GM20000 (cell line): ENCODE data around the gene ZNF555.
"Not testable (repeated sequence)": the region's sequence is repeated elsewhere in the genome, so short reads cannot be mapped to it uniquely, and the experiment has no call there.

ENCODE experiments used
- DNase-seq: peaks from one replicate; pipeline ENCODE4 v3.0.0; 2012; ENCODE audit warnings: low spot score
- TF ChIP-seq, protein P1 (sequence below): IDR thresholded peaks from 2 replicates; pipeline ENCODE4 v1.5.1; 2012; ENCODE audit warnings: mild to moderate bottlenecking, control low read depth; ENCODE audit errors: extremely low read depth, missing control alignments

Gene ZNF555

DNA sequence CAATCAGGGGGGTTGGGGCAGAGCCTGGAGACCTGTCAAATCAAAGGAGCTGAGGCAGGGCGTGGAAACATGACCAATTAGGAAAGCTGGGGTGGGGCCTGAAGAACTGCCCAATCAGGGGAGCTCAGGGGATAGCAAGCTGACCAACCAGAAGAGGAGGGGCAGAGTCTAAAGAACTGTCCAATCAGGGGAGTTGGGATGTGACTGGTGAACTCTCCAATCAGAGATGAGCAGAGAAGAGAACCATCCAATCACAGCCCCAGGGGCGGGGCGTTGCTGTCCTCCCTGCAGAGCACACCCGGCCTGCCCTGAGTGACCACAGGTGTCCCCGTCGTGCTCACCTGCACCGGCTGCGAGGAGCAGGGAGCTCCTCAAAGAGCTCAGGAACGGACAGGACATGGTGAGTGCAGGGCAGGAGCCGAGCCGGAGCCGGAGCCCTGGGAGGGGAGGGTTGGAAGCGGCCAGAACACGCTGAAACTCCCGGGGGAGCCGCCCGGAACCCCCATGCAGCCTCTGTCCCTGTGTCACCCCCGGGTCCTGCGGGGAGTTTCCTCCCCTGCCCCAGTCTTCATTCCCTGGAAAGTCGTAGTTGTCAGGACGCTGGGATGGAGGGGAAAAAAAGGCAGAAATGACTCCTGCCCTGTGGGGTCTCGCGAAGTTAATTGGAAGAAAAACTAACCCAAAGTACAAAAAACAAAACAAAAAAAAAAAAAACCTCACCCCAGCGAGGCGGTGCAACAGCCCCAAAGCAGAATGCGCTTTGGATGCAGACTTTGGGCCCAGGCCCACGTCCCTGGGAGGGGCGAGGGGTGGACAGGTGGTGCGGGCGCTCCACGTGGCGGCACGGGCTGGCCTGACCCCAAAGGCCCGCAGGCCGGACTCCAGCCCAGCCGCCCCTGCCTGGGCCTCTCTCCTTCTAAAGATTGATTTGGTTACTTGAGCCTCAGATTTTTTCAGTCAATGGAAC, 26.0 kb downstream of the ZNF555 start, which contains the start of gene ZNF556:
Gene ZNF556 (plus strand): TSS at position 311 of the 967 bp plus-strand sequence. CDS start 87 bp downstream, at position 398.
- DNase-seq, result no peak
- TF ChIP-seq, protein P1, sequence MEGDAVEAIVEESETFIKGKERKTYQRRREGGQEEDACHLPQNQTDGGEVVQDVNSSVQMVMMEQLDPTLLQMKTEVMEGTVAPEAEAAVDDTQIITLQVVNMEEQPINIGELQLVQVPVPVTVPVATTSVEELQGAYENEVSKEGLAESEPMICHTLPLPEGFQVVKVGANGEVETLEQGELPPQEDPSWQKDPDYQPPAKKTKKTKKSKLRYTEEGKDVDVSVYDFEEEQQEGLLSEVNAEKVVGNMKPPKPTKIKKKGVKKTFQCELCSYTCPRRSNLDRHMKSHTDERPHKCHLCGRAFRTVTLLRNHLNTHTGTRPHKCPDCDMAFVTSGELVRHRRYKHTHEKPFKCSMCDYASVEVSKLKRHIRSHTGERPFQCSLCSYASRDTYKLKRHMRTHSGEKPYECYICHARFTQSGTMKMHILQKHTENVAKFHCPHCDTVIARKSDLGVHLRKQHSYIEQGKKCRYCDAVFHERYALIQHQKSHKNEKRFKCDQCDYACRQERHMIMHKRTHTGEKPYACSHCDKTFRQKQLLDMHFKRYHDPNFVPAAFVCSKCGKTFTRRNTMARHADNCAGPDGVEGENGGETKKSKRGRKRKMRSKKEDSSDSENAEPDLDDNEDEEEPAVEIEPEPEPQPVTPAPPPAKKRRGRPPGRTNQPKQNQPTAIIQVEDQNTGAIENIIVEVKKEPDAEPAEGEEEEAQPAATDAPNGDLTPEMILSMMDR, result no peak

DNA sequence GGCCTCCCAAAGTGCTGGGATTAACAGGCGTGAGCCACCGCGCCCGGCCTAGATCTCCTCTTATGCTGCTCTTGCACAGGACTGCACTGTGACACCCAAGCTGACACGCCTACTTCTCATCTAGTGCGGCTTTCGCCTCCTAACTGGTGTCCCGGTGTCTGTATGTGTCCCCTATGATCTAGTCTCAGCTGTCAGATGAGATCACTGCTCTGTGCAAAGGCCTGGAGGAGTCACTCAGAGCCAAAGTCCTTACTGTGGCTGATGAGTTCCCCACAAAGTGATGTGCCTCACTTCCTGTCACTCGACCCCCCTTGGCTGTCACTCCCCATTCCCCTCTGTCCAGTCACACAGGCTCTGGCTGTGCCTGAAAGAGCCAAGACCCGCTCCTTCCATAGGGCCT, 28.3 kb downstream of the ZNF555 start:
- TF ChIP-seq, protein P1, result no peak
- DNase-seq, result no peak

DNA sequence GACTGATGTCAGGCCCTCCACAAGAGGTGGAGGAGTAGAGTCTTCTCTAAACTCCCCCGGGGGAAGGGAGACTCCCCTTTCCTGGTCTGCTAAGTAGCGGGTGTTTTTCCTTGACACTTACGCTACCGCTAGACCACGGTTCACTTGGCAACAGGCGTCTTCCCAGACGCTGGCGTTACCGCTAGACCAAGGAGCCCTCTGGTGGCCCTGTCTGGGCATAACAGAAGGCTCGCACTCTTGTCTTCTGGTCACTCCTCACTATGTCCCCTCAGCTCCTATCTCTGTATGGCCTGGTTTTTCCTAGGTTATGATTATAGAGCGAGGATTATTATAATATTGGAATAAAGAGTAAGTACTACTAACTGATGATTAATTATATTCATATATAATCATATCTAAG, 30.9 kb downstream of the ZNF555 start:
- not testable (repeated sequence) for DNase-seq

DNA sequence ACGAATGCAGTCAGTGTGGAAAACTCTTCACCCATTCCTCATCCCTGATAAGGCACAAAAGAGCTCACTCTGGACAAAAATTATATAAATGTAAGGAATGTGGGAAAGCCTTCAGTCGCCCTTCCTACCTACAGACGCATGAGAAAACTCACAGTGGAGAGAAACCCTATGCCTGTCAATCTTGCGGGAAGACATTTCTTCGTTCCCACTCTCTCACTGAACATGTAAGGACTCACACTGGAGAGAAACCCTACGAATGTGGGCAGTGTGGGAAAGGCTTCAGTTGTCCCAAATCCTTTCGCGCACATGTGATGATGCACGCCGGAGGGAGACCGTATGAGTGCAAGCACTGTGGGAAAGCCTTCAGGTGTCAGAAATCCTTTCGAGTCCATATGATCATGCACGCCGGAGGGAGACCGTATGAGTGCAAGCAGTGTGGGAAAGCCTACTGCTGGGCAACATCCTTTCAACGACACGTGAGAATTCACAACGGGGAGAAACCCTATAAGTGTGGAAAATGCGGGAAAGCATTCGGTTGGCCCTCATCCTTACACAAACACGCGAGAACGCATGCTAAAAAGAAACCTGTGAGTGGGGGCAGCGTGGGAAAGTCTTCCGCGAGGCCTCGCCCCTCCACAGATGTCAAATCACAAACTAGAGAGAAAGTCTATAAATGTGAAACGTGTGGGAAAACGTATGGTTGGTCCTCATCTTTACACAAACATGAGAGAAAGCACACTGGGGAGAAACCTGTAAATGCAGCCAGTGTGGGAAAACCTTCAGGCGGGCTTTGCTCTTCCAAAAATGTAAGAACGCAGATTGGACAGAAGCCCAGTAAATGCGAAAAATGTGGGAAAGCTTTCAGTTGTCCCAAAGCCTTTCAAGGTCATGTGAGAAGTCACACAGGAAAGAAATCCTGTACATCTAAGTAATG, 36.4 kb downstream of the ZNF555 start:
- TF ChIP-seq, protein P1, result no peak
- no peak for DNase-seq

DNA sequence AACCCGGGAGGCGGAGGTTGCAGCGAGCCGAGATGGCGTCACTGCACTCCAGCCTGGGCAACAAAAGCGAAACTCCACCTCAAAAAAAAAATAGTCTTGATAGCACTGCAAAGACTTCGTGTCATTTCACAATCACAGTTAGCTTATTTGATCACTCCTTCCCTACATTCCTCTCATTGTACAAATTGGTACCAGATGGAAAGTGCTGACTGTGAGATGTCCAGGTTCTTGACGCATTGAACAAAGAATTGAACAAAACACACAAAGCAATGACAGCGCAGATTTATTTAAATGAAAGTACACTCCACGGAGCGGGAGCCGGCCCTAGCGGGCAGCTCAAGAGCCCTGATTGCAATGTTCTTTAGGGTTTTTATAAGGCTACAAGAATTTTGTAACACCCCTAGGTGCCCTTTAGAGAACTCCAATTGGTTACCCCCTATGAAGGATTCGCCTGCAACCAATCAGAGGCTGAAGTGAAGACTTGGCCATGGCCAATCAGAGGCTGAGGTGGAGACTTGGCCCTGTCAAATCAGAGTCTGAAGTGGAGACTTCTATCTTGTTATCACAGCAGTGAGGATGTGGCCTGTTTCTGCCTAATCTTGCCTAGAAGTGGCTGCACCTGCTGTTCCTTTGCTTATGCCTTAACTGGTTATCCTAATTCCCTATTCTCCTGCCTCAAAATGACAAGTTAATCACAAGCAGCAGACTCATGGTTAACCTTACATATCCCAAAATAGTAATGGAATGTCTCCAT, 42.6 kb downstream of the ZNF555 start:
- TF ChIP-seq, protein P1, result no peak
- DNase-seq, result no peak

DNA sequence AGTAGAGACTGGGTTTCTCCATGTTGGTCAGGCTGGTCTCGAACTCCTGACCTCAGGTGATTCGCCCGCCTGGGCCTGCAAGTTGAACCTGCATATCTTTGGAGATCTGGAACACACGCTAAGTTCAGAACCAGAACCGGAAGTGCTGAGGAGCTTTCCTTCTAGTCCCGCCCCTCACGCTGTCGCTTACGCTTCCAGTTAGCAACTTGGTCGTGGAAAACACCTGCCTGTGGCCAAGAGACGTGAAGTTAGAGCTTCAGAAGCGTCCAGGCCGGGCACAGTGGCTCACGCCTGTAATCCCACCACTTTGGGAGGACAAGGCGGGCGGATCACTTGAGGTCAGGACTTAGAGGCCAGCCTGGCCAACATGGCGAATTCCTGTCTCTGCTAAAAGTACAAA, 44.5 kb downstream of the ZNF555 start:
- DNase-seq, result no peak
- TF ChIP-seq, protein P1, result no peak

DNA sequence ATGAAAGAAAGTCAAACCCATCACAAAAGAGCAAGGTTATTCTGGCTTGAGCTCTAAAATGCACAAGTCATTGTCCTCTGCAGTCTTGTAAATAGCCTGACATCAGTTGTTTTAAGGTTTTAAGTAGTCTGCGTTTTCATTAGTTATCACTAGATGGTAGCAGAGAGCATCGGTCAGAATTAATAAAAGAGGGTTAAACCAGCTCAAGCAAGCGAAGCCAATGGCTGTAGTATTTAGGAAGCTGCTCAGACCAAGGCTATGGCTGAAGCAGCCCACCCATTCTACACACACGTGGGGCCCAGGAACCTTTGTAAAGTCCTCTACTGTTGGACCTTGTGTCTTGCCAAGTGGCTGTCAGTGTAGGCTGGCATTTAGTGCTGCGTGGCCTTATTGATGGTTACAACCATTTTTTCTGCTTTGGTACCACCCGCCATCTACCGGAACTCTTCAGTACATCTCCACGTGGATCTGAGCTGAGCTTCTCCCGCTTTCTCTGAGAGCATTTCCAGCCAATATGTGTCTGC, 46.2 kb downstream of the ZNF555 start:
- DNase-seq, result peak; percentile 75
- TF ChIP-seq, protein P1, result peak; percentile 58
